ENCODE data around the gene ZC3H12A.

Gene ZC3H12A

GRCh38 chr1:37469386-37469785 is 5.0 kb upstream of the ZC3H12A start:
- no peak overlapping the region for H3K27ac ChIP-seq
- TF ChIP-seq CTCF (conservative IDR thresholded peaks at IDR 0.05), result no peak

- no peak for TF ChIP-seq CTCF (conservative IDR thresholded peaks at IDR 0.05)
- no peak overlapping the region for H3K27ac ChIP-seq
Measured at GRCh38 chr1:37471345-37472231, 2.8 kb upstream of the ZC3H12A start.

GRCh38 chr1:37472281-37472680 is 2.1 kb upstream of the ZC3H12A start:
- peak overlapping the region; percentile 99; the same call in 1 of the 2 replicates for H3K27ac ChIP-seq
- TF ChIP-seq CTCF (conservative IDR thresholded peaks at IDR 0.05), result no peak

- H3K27ac ChIP-seq, result peak overlapping the region; percentile 99
- no peak for TF ChIP-seq CTCF (conservative IDR thresholded peaks at IDR 0.05)
Measured at GRCh38 chr1:37472994-37473393, 1.4 kb upstream of the ZC3H12A start.

- no peak for TF ChIP-seq CTCF (conservative IDR thresholded peaks at IDR 0.05)
- H3K27ac ChIP-seq, result peak overlapping the region; percentile 99
Measured at GRCh38 chr1:37473431-37474045, 842 bp upstream of the ZC3H12A start.

- no peak for TF ChIP-seq CTCF (conservative IDR thresholded peaks at IDR 0.05)
- H3K27ac ChIP-seq, result peak overlapping the region; percentile 99
Measured at GRCh38 chr1:37474697-37475379, 458 bp downstream of the ZC3H12A start.

Measured in VCaP (cell line).